Neural progenitor cell (in vitro differentiated cells): ENCODE measurements around the gene CAMK1D. TPM values are rescaled to one million over a fixed set of nuclear protein-coding genes. Genes with fewer than 3 reads are reported as not detected.
"Not testable (repeated sequence)": the region's sequence is repeated elsewhere in the genome, so short reads cannot be mapped to it uniquely, and the experiment has no call there.

ENCODE experiments used
- DNase-seq: peaks from one replicate; pipeline ENCODE4 v3.0.0-alpha.2; 2016; ENCODE audit warnings: low spot score
- H2AFZ ChIP-seq: fragments of 200-600 bp; sonication (generic); replicated peaks from 2 replicates; pipeline ENCODE4 v1.6.1; 2016; ENCODE audit warnings: antibody characterized with exemption
- H3F3A ChIP-seq: fragments of 200-600 bp; sonication (generic); 2 replicates; pipeline ENCODE4 v1.6.1; 2016; ENCODE audit warnings: antibody characterized with exemption, low read depth
- H3K27ac ChIP-seq: fragments of 200-600 bp; sonication (generic); 2 replicates; pipeline ENCODE4 v1.5.1; 2016; ENCODE audit warnings: mild to moderate bottlenecking
- H3K27me3 ChIP-seq: fragments of 200-600 bp; sonication (generic); 2 replicates; pipeline ENCODE4 v1.6.1; 2016; ENCODE audit warnings: mild to moderate bottlenecking, moderate library complexity
- H3K36me3 ChIP-seq: fragments of 200-600 bp; sonication (generic); 2 replicates; pipeline ENCODE4 v1.5.1; 2016
- H3K4me1 ChIP-seq: fragments of 200-600 bp; sonication (generic); 2 replicates; pipeline ENCODE4 v1.6.1; 2016; ENCODE audit warnings: mixed run types
- H3K4me2 ChIP-seq: fragments of 200-600 bp; sonication (generic); 2 replicates; pipeline ENCODE4 v1.6.1; 2016
- H3K4me3 ChIP-seq: fragments of 200-600 bp; sonication (generic); 2 replicates; pipeline ENCODE4 v1.5.1; 2016
- H3K79me2 ChIP-seq: fragments of 200-600 bp; sonication (generic); 2 replicates; pipeline ENCODE4 v1.6.1; 2016; ENCODE audit warnings: low read depth
- H3K9ac ChIP-seq: fragments of 200-600 bp; sonication (generic); 2 replicates; pipeline ENCODE4 v1.6.1; 2016
- H3K9me3 ChIP-seq: fragments of 200-600 bp; sonication (generic); 2 replicates; pipeline ENCODE4 v1.5.1; 2016; ENCODE audit warnings: low read depth
- H4K20me1 ChIP-seq: fragments of 200-600 bp; sonication (generic); 2 replicates; pipeline ENCODE4 v1.6.1; 2016; ENCODE audit warnings: low read depth
- H3K27ac Mint-ChIP-seq: 3 replicates; pipeline ENCODE4 v1.8.0; 2021; ENCODE audit warnings: mixed read lengths
- H3K27me3 Mint-ChIP-seq: 2 replicates; pipeline ENCODE4 v1.8.0; 2022; ENCODE audit warnings: low read depth, mild to moderate bottlenecking, inconsistent platforms, moderate library complexity, mixed read lengths; ENCODE audit not compliant: insufficient read depth
- H3K36me3 Mint-ChIP-seq: 3 replicates; pipeline ENCODE4 v1.8.0; 2021; ENCODE audit warnings: mixed read lengths
- H3K4me1 Mint-ChIP-seq: 3 replicates; pipeline ENCODE4 v1.8.0; 2021; ENCODE audit warnings: mixed read lengths
- H3K4me3 Mint-ChIP-seq: 3 replicates; pipeline ENCODE4 v1.8.0; 2021; ENCODE audit warnings: mild to moderate bottlenecking, moderate library complexity, mixed read lengths
- H3K9me3 Mint-ChIP-seq: 3 replicates; pipeline ENCODE4 v1.8.0; 2020; ENCODE audit warnings: mixed read lengths
- EZH2 ChIP-seq: fragments of 200-600 bp; sonication (generic); IDR thresholded peaks from 2 replicates; pipeline ENCODE4 v1.6.1; 2017; ENCODE audit warnings: antibody characterized with exemption, mild to moderate bottlenecking, moderate library complexity
- EZH2phosphoT487 ChIP-seq: fragments of 200-600 bp; sonication (generic); IDR thresholded peaks from 2 replicates; pipeline ENCODE4 v1.6.1; 2017; ENCODE audit warnings: antibody characterized with exemption
- total RNA-seq: library from RNA; depleted of rRNA; stranded (reverse); fragments of >200 nt; gene quantifications from 2 replicates; pipeline ENCODE4 v1.2.3, GENCODE V29; 2015; ENCODE audit warnings: low replicate concordance
- TF ChIP-seq, protein P1 (sequence below): fragments of 200-600 bp; sonication (generic); IDR thresholded peaks from 2 replicates; pipeline ENCODE4 v1.5.1; 2017; ENCODE audit warnings: antibody characterized with exemption, mild to moderate bottlenecking

CAMK1D gene
- total RNA-seq, 1 donor from 2014 or later: 7.6 TPM

DNA sequence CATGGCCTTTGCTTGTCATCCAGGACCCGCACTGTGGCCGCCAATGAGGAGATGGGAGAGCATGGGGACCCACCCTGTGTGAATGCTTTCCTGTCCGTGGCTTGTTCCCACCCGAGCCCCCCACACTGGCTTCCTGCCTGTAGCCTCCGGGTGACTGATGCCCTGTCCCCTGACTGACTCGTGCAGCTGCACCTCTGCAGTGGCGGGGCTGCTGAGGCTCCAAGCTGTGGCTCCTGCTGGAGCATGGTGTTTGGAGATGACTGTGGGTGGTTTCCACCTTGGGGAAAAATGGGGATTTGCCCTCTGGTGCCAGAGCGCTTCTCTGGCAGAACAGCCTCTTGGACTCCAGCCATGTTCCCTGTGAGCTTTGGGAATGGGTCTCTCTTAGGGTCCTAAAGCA, 2.1 kb downstream of the CAMK1D start:
- Mint-ChIP-seq H3K27ac (no peak overlapping the region), H3K4me3 (peak overlapping the region; percentile 58), H3K27me3 (peaks cover 13% of the 10 kb centered on the region), H3K9me3 (peaks cover 3% of the 10 kb centered on the region), H3K4me1 (peaks cover 30% of the 10 kb centered on the region), H3K36me3 (no peaks in the 10 kb centered on the region)
- Histone ChIP-seq H4K20me1 (peaks cover 17% of the 10 kb centered on the region), H3K36me3 (no peaks in the 10 kb centered on the region), H3F3A (peaks cover 24% of the 10 kb centered on the region), H3K9ac (no peak overlapping the region), H3K4me3 (no peak overlapping the region), H3K27ac (no peak overlapping the region), H3K4me1 (peaks cover 19% of the 10 kb centered on the region), H2AFZ (no peak overlapping the region), H3K79me2 (no peaks in the 10 kb centered on the region), H3K9me3 (no peaks in the 10 kb centered on the region), H3K27me3 (peaks cover 44% of the 10 kb centered on the region), H3K4me2 (no peak overlapping the region)
- TF ChIP-seq EZH2phosphoT487: no peak
- TF ChIP-seq EZH2: no peak
- TF ChIP-seq, protein P1, sequence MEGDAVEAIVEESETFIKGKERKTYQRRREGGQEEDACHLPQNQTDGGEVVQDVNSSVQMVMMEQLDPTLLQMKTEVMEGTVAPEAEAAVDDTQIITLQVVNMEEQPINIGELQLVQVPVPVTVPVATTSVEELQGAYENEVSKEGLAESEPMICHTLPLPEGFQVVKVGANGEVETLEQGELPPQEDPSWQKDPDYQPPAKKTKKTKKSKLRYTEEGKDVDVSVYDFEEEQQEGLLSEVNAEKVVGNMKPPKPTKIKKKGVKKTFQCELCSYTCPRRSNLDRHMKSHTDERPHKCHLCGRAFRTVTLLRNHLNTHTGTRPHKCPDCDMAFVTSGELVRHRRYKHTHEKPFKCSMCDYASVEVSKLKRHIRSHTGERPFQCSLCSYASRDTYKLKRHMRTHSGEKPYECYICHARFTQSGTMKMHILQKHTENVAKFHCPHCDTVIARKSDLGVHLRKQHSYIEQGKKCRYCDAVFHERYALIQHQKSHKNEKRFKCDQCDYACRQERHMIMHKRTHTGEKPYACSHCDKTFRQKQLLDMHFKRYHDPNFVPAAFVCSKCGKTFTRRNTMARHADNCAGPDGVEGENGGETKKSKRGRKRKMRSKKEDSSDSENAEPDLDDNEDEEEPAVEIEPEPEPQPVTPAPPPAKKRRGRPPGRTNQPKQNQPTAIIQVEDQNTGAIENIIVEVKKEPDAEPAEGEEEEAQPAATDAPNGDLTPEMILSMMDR: no peak
- no peak for DNase-seq

DNA sequence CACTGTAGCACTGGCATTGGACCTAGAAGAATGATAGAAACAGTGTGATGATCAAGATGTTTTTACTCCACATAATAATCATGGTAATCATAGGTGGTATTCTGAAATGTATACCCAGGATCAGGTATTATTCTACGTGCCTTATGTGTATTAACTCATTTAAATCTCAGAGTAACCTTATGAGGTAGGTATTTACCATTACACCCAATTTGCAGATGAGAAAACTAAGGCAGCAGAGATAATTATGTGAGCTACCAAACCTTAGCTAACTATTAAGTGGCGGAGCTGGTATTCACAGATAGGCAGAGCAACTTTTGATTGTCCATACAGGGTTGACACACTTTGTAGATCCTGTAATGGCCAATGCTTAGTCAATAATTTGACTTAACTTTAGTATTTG, 2.5 kb downstream of the CAMK1D start:
- no peak overlapping the region for H3K27ac ChIP-seq
- Mint-ChIP-seq H3K27me3 (peaks cover 16% of the 10 kb centered on the region), H3K27ac (no peak overlapping the region), H3K4me3 (peak overlapping the region; percentile 58), H3K9me3 (peaks cover 3% of the 10 kb centered on the region), H3K36me3 (no peaks in the 10 kb centered on the region), H3K4me1 (peaks cover 33% of the 10 kb centered on the region)
- H3K4me3 ChIP-seq: no peak overlapping the region
- peaks cover 19% of the 10 kb centered on the region for H3K4me1 ChIP-seq
- H4K20me1 ChIP-seq: peaks cover 22% of the 10 kb centered on the region
- TF ChIP-seq EZH2 (no peak), EZH2phosphoT487 (no peak)
- TF ChIP-seq, protein P1: no peak
- no peak for DNase-seq
- no peak overlapping the region for H2AFZ ChIP-seq
- H3K4me2 ChIP-seq: no peak overlapping the region
- no peak overlapping the region for H3K9ac ChIP-seq
- H3K27me3 ChIP-seq: peaks cover 43% of the 10 kb centered on the region
- H3F3A ChIP-seq: peaks cover 24% of the 10 kb centered on the region
- no peaks in the 10 kb centered on the region for H3K79me2 ChIP-seq
- no peaks in the 10 kb centered on the region for H3K9me3 ChIP-seq
- no peaks in the 10 kb centered on the region for H3K36me3 ChIP-seq

DNA sequence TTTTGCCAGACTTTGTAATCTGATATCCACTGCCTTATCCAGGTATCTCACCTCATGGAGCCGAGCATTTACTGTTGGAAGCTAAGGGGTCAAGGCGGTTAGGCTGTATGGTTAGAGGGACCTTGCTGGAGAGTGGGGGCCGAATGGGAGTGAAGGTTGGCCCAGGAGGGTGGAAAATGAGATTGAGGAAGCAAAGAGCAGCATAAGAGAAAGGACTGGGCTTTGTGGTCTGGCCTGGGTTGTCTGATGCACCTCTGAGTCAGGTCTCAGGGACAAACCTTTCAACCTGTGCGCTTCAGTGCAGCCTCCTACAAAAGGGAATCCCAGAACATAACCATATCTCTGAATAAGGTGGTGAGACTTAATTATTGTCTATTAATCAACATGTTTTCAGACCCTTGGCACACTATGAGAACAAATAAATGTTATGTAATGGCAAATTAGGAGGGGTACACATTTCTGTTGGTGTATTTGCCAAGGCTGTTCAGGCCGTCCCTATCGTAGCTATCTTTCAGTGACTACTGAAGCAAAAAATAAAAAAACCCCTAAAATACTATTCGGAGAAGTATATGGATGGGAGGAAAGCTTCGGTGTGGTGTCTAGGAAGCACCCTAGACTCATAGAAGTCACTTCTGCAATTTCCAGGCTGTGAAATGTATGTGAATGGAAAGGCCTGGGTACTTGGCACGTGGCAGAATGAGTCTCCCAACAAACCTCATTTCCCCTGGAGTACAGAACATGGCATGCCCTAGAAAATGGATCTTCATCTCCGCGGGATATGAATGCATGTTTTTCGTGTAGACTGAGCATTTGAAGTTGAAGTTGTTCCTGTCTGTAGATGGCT, 4.3 kb downstream of the CAMK1D start:
- Histone ChIP-seq H3K4me1 (peaks cover 14% of the 10 kb centered on the region), H4K20me1 (peaks cover 38% of the 10 kb centered on the region), H3K36me3 (no peaks in the 10 kb centered on the region), H3K9ac (no peak overlapping the region), H3K27ac (no peak overlapping the region), H2AFZ (no peak overlapping the region), H3F3A (peaks cover 12% of the 10 kb centered on the region), H3K4me3 (no peak overlapping the region), H3K27me3 (peaks cover 26% of the 10 kb centered on the region), H3K79me2 (no peaks in the 10 kb centered on the region), H3K9me3 (no peaks in the 10 kb centered on the region), H3K4me2 (no peak overlapping the region)
- Mint-ChIP-seq H3K27ac (no peak overlapping the region), H3K9me3 (peaks cover 3% of the 10 kb centered on the region), H3K27me3 (peaks cover 10% of the 10 kb centered on the region), H3K4me1 (peaks cover 33% of the 10 kb centered on the region), H3K4me3 (no peak overlapping the region), H3K36me3 (no peaks in the 10 kb centered on the region)
- DNase-seq: no peak
- TF ChIP-seq EZH2: no peak
- TF ChIP-seq, protein P1: no peak
- no peak for TF ChIP-seq EZH2phosphoT487

DNA sequence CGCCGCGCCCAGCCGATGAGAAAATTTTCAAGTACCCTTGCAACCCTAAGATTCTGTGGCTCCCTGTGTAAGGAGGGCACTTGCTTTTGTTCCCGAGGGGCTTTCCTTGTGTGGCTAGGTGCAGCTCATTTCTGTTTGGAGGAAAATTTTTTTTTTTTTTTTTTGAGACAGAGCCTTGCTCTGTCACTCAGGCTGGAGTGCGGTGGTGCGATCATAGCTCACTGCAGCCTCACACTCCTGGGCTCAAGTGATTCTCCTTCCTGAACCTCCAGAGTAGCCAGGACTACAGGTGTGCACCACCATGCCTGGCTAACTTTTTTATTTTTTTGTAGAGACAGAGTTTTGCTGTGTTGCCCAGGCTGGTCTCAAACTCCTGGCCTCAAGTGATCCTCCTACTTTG, 5.3 kb downstream of the CAMK1D start:
- peaks cover 43% of the 10 kb centered on the region for H3K4me1 Mint-ChIP-seq
- H4K20me1 ChIP-seq: peaks cover 42% of the 10 kb centered on the region
- DNase-seq: not testable (repeated sequence)

More for the DNA sequence above, 5.3 kb downstream of the CAMK1D start:
- H3F3A ChIP-seq: peaks cover 12% of the 10 kb centered on the region
- H2AFZ ChIP-seq, H3K9me3 ChIP-seq, H3K4me3 ChIP-seq, H3K27ac Mint-ChIP-seq, H3K27ac ChIP-seq, H3K36me3 ChIP-seq, H3K4me3 Mint-ChIP-seq, H3K36me3 Mint-ChIP-seq, H3K4me2 ChIP-seq, H3K79me2 ChIP-seq, H3K9ac ChIP-seq, H3K9me3 Mint-ChIP-seq: not testable (repeated sequence)
- peaks cover 24% of the 10 kb centered on the region for H3K4me1 ChIP-seq
- H3K27me3 Mint-ChIP-seq: peaks cover 10% of the 10 kb centered on the region
- H3K27me3 ChIP-seq: peaks cover 24% of the 10 kb centered on the region
